Measurements from ENCODE around the gene KLK6.

Gene KLK6

DNA sequence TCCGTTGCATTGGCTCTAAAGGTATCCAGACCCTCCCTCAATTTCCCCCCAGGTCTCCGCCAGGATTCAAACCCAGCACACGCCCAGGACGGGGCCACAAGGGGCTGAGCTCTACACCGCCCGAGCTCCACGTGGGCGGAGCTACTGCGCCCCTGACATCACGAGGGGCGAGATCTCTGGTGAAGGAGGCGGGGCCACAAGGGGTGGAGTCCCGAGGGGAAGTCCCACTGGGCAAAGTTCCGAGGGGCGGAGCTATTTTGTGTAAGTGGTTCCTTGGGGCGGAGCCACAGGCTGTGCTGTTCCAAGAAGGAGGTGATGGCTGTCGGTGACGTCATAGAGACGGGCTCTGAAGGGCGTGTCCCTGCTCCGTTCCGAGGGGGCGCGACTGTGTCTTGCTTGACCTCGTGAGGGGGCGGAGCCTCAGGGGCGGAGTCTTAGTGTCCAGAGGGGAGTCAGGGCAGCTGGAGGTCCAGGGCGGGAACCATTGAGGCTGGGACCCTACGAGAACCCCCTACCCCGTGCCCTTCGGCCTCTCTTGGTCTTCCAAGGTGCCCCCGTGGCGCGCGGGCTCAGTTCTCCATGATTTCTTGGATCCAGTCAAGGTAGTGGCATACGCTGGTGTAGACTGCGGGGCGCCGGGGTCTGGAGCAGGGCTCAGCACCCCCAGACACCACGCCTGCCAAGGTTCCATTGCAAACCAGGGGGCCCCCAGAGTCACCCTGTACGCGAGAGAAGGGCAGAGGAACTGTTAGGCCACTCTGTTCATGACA, 33.3 kb upstream of the KLK6 start:
- no peaks in the 10 kb centered on the region for H4K20me1 ChIP-seq (ENCODE audit: low read depth, low read length)
- no peaks in the 10 kb centered on the region for H3K9me2 ChIP-seq (replicated peaks; ENCODE audit: insufficient read depth, low read length)
- H3K4me3 ChIP-seq (ENCODE audit: insufficient read depth, low read length, poor library complexity, severe bottlenecking), result no peak overlapping the region
- H2AFZ ChIP-seq (ENCODE audit: low read depth, low read length, severe bottlenecking), result no peak overlapping the region
- H3F3A ChIP-seq (ENCODE audit: insufficient read depth), result no peaks in the 10 kb centered on the region
- TF ChIP-seq EZH2phosphoT487 (conservative IDR thresholded peaks at IDR 0.05; ENCODE audit: low read length) (no peak), CTCF (IDR thresholded peaks at IDR 0.05; ENCODE audit: insufficient read depth, low read length, poor library complexity, severe bottlenecking) (no peak)
- no peak overlapping the region for H3K27ac ChIP-seq (ENCODE audit: low read depth, low read length)
- H3K27me3 ChIP-seq (ENCODE audit: low read length), result no peaks in the 10 kb centered on the region
- no peak overlapping the region for H3K9ac ChIP-seq (ENCODE audit: low read length)
- H3K9me3 ChIP-seq (ENCODE audit: insufficient read depth, low read length), result no peaks in the 10 kb centered on the region
- no peaks in the 10 kb centered on the region for H3K36me3 ChIP-seq (ENCODE audit: low read length)
- H3K4me2 ChIP-seq (ENCODE audit: low read depth, low read length, poor library complexity, severe bottlenecking), result no peak overlapping the region
- H3K79me2 ChIP-seq (ENCODE audit: insufficient read depth, low read length), result no peaks in the 10 kb centered on the region

- Histone ChIP-seq H4K20me1 (ENCODE audit: low read depth, low read length) (no peaks in the 10 kb centered on the region), H3K79me2 (ENCODE audit: insufficient read depth, low read length) (no peaks in the 10 kb centered on the region), H3K27me3 (ENCODE audit: low read length) (no peaks in the 10 kb centered on the region), H3K27ac (ENCODE audit: low read depth, low read length) (no peak overlapping the region), H3K4me2 (ENCODE audit: low read depth, low read length, poor library complexity, severe bottlenecking) (no peak overlapping the region), H3F3A (ENCODE audit: insufficient read depth) (no peaks in the 10 kb centered on the region), H2AFZ (ENCODE audit: low read depth, low read length, severe bottlenecking) (no peak overlapping the region), H3K9me3 (ENCODE audit: insufficient read depth, low read length) (no peaks in the 10 kb centered on the region), H3K36me3 (ENCODE audit: low read length) (no peaks in the 10 kb centered on the region), H3K4me3 (ENCODE audit: insufficient read depth, low read length, poor library complexity, severe bottlenecking) (no peak overlapping the region), H3K9ac (ENCODE audit: low read length) (no peak overlapping the region), H3K9me2 (replicated peaks; ENCODE audit: insufficient read depth, low read length) (no peaks in the 10 kb centered on the region)
- no peak for TF ChIP-seq CTCF (IDR thresholded peaks at IDR 0.05; ENCODE audit: insufficient read depth, low read length, poor library complexity, severe bottlenecking)
- TF ChIP-seq EZH2phosphoT487 (conservative IDR thresholded peaks at IDR 0.05; ENCODE audit: low read length), result no peak
These were observed 32.7 kb upstream of the KLK6 start for GRCh38 chr19:51002089-51002532.

GRCh38 chr19:51001515-51001914, 32.1 kb upstream of the KLK6 start, which contains the start of gene KLK8:
Gene KLK8, minus strand, starts transcription at chr19:51001604. Its CDS starts 437 bp downstream, at chr19:51001167.
- Histone ChIP-seq H4K20me1 (ENCODE audit: low read depth, low read length) (no peaks in the 10 kb centered on the region), H3K9me2 (replicated peaks; ENCODE audit: insufficient read depth, low read length) (no peaks in the 10 kb centered on the region), H3K9ac (ENCODE audit: low read length) (no peak within 1 kb of the TSS), H3K27ac (ENCODE audit: low read depth, low read length) (no peak within 1 kb of the TSS), H3K9me3 (ENCODE audit: insufficient read depth, low read length) (no peaks in the 10 kb centered on the region), H2AFZ (ENCODE audit: low read depth, low read length, severe bottlenecking) (no peak within 1 kb of the TSS), H3K79me2 (ENCODE audit: insufficient read depth, low read length) (no peaks in the 10 kb centered on the region), H3K4me3 (ENCODE audit: insufficient read depth, low read length, poor library complexity, severe bottlenecking) (no peak within 1 kb of the TSS), H3K4me2 (ENCODE audit: low read depth, low read length, poor library complexity, severe bottlenecking) (no peak within 1 kb of the TSS), H3F3A (ENCODE audit: insufficient read depth) (no peaks in the 10 kb centered on the region), H3K36me3 (ENCODE audit: low read length) (no peaks in the 10 kb centered on the region), H3K27me3 (ENCODE audit: low read length) (no peaks in the 10 kb centered on the region; the same call in 1 of the 2 replicates)
- TF ChIP-seq EZH2phosphoT487 (conservative IDR thresholded peaks at IDR 0.05; ENCODE audit: low read length) (no peak), CTCF (IDR thresholded peaks at IDR 0.05; ENCODE audit: insufficient read depth, low read length, poor library complexity, severe bottlenecking) (no peak)
